SW 1271 (cell line): Measurements from ENCODE around the gene GALNT16.
A peak's percentile ranks its signal among the peaks of the same experiment; 100 is the strongest.

Source experiments
- DNase-seq, 2 experiments: peaks; one replicate each; lab custom pipeline; 2025; lab: John Stamatoyannopoulos, UW

Gene GALNT16

GRCh38 chr14:69317102-69317755 is 57.3 kb downstream of the GALNT16 start:
- DNase-seq, result peak in 1 of 2 experiments; percentile 27

DNA sequence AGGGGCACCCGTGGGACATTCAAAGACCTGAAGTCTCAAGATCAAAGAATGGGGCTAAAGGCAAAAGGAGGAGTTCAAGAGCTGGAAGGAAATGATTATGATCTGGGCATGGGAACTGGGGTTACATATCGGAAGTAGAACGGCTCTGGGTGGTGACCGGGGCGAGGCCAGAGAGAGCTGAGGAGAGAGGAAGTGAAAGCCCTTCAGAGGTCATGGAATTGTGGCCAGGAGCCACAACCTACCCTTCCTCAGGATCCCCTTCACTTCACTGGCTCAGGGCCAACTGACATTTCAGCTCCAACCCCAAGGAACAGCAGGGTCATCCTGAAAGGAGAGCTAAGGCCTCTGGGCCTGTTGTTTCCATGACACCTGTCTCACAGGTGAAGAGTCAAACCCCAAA is 57.8 kb downstream of the GALNT16 start:
- no peak for DNase-seq

GRCh38 chr14:69318241-69318640 is 58.3 kb downstream of the GALNT16 start:
- DNase-seq, result no peak

GRCh38 chr14:69318901-69319475 is 59.0 kb downstream of the GALNT16 start:
- no peak for DNase-seq

DNA sequence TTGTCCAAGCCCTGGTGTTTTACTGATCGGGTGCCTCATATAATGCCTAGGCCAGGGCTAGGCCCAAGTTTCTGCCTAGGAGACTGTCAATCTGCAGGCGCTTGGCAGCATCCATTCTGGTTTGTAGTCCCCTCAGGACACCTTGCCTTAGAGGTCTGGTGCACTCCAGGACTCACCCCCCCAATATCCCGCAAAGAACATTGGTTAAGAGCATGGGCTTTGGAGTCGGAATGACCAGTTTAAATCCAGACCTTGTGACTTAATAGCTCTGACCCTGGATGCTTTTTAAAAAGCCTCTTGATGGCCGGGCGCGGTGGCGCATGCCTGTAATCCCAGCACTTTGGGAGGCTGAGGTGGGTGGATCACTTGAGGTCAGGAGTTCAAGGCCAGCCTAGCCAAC is 60.0 kb downstream of the GALNT16 start:
- no peak for DNase-seq

DNA sequence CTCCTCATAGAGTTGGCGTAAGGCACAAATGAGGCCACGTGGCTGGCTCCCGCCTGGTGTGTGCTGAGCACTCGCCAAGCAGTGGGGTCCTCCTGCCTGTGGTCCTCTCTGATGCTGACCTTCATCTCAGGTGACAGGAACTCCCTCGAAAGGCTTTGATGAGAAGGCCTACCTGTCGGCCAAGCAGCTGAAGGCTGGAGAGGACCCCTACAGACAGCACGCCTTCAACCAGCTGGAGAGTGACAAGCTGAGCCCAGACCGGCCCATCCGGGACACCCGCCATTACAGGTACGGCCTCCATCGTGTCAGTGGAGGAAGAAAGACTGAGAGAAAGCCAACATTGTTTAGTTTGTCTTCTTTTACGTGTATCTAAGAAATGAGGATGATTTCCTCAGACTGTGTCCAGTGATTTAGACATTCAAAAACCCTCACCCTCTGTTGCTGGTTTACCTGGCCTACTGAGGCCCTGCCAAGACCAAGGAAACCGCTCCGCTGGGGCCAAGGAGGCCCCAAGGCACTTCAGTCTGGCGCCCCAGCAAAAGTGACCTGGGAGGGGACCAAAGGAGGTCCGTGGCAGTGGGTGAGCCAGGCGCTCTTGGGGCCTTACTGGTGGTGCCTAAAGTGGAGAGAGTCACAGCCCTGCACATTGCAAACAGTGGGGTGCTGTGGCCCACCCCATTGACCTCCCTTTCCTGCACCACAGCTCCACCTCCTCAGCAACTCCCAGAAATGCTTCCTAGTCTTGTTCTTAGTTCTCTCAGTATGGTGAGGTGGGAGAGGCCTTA is 60.8 kb downstream of the GALNT16 start:
- DNase-seq, result no peak

DNA sequence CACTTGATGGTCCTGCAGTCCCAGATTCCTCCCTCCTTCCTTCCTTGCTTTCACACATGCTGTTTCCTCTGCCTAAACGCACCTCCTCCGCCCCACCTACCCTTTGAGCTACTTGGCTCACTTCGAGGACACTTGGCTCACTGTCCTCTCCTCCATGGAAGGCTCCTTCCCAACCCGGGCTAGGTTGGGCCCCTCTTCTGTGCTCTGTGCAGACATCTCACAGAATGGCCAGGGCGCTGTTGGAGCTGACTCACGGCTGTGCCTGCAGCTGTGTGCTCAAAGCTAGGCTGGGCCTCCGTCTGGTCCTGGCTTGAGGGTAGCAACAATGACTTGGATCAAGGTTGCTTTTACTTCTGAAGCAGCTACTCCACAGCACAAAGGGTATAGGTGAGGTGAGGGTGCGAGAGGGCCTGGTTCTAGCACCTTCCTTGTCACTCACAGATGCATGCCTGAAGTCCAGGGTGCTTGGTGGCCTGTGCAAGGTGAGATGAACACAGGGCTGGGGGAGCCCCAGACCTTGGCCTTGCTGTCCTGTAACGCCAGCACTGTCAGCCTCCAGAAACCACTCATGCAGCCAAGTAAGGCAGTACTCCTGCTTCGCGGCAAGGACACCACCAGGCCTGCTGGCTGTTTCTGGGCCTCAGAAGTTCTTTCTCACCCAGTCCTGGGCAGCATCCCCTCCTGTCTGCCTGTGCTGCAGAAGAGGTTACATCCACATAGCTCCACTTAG is 61.8 kb downstream of the GALNT16 start:
- DNase-seq, result no peak

- no peak for DNase-seq
These were observed 63.5 kb downstream of the GALNT16 start for GRCh38 chr14:69323266-69323998.

DNA sequence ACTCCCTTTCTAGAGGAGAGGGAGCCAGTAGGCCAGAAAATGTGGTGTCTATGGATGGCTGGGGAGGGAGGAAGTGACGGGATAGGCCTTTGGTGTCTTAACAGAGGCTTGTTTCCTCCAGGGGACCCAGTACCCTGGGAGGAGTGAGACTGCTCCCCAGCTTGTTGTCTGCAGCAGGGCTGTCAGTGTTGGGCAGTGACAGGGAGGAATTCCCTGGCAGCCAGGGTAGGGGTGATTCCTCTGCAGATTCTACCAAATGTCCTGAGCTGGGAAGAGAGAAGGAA is 64.0 kb downstream of the GALNT16 start:
- no peak for DNase-seq

DNA sequence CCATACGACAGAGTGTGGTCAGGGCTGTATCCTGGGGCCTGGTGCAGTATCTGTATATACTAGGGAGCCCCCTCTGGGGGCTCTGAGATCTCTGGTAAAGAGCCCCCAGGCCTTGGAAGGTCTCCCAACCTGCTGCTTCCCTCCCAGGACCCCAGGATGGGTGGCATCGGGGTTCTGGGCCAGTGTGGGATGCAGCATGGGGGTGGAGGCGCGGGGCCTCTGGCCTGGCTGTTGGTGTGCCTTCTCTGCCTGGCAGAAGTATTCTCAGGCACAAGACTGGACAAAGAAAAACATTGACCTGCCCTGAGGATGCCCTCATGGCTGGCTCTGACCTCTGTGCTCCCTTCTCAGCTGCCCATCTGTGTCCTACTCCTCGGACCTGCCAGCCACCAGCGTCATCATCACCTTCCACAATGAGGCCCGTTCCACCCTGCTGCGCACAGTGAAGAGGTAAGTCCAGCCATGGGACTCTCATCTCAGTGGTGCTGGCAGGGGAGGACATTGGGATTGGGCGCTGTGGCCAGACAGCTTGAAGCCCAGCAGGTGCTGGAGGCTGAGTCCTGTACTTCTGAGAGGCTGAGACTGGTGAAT is 64.5 kb downstream of the GALNT16 start:
- no peak for DNase-seq

- no peak for DNase-seq
These were observed 65.1 kb downstream of the GALNT16 start for GRCh38 chr14:69325086-69325485.

DNA sequence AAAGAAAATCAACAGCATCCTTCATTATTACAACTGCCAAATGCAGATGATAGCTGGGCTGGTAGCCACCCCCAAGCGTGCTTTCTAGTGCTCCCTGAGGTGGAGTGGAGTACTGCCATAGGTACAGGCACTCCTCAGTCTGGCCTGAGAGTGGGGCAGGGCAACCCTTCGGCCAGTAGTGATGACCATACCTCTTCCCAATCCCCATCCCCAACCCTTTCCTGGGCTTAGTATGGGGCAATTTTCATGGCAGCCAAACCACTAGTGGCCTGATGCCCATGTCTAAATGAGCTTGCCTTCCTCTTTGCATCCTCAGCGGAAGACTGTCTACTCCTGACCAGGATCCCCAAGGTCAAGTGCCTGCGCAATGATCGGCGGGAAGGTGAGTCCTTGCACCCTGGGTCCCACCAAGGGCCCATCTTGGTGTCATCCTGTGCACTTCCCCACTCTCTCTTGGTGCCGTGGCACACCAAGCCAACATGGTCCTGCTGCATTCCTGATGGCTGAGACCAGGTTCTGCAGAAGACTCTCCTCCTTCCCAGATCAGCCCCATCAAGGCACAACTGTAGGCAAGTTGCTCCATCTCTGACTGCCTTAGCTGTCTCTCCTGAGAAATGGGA is 65.8 kb downstream of the GALNT16 start:
- DNase-seq, result no peak

- DNase-seq, result no peak
These were observed 66.7 kb downstream of the GALNT16 start for GRCh38 chr14:69326611-69327010.

DNA sequence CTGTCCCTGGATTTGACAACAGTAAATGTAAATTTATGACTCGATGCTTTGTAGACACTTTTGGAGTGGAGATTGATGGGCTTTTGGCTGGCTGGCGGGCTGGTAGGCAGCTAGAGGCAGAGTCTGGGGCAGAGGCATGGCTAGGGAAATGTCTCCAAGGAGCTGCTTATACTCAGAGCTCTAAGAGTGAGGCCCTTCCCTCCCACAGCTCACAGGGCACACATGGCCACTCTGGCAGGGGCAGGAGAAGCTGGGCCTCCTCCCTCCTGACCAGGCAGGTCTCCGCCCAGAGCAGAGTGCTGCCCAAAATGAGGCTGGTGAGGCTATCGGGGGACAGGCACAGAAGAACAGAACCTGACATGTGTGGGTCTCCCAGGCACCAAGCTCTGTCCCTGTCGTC is 67.5 kb downstream of the GALNT16 start:
- DNase-seq, result no peak

GRCh38 chr14:69328317-69328716 is 68.4 kb downstream of the GALNT16 start:
- DNase-seq, result no peak

DNA sequence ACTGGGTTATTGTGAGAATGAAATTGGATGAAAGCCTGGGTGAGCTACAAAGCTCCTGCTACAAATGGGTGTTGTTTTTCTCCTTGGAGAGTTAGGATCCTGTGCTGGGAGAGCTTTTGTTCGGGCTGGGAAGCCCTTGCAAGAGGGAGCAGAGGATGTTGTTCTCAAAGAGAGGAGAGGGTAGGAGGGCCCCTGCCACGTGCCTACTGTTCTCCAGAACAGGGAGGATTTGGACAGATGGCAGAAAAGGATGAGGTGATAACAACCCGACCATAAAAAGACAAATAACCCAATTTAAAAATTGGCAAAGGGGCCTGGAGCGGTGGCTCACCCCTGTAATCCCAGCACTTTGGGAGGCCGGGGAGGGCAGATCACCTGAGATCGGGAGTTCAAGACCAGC is 68.8 kb downstream of the GALNT16 start:
- no peak for DNase-seq

GRCh38 chr14:69331206-69331605 is 71.2 kb downstream of the GALNT16 start:
- no peak for DNase-seq

DNA sequence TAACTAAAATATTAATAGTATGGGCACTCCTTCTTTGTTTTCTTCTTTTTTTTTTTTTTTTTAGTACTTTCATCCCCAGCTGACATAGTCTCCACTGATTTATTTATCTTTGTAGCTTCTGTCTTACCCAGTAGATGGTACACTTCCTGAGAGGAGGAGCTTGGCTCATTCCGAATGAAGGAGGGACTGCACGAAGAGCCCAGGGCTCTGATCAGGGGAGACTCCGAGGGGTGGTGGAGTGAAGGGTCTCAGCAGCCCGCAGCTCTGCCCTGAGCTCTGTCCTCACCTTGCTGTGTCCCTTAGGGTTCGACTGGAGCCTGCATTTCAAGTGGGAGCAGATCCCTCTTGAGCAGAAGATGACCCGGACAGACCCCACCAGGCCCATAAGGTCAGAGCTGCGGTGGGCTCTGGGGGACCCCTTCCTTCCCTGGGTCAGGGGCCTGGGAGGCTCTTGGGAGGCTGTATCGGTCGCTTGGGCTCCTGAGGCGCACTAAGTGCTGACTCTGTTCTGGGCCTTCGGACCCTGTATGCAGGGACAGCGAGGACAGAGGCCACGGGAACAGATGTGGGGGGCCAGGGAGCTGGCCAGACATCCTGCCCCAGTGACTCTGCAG is 72.9 kb downstream of the GALNT16 start:
- DNase-seq, result no peak

GRCh38 chr14:69333791-69334337 is 73.9 kb downstream of the GALNT16 start:
- DNase-seq, result no peak

GRCh38 chr14:69334576-69334975 is 74.6 kb downstream of the GALNT16 start:
- no peak for DNase-seq

DNA sequence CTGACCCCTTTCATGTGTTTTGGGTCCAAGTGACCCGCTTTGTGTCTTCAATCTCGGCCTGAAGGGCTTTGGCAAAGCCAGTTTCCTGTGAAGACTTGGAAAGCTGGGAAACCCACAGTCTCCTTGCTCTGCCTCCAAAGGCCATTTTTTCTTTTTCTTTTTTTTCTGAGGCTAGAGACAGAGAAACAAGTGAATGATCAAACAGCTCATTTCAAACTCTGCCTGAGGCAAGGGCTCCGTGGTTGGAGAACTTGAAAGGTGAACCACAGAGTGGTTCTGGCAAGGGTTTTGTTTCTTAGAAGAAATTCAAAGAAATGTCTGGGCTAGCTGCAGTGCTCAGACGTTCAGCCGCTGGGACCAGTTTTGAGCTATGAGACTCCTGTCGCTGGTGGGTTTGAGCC is 75.4 kb downstream of the GALNT16 start:
- no peak for DNase-seq
